Muscle layer of colon (tissue), 2 donors: ENCODE results near the gene COPA.

Source experiments
- H3K27ac ChIP-seq: one replicate; pipeline ENCODE4 v1.7.0; 2013; ENCODE audit warnings: low read depth, mild to moderate bottlenecking, low read length, moderate library complexity
- H3K27me3 ChIP-seq, 2 donors: one replicate each; pipeline ENCODE4 v1.7.0; 2013; ENCODE audit warnings: low read length in 2 of 2, mild to moderate bottlenecking in 2 of 2; ENCODE audit not compliant: insufficient read depth in 2 of 2, control insufficient read depth in 1 of 2
- H3K36me3 ChIP-seq: one replicate; pipeline ENCODE4 v1.7.0; 2013; ENCODE audit warnings: mild to moderate bottlenecking, low read length; ENCODE audit not compliant: insufficient read depth
- H3K4me1 ChIP-seq: one replicate; pipeline ENCODE4 v1.7.0; 2013; ENCODE audit warnings: mild to moderate bottlenecking, low read length; ENCODE audit not compliant: insufficient read depth
- H3K4me3 ChIP-seq, 2 donors: one replicate each; pipeline ENCODE4 v1.7.0; 2013; ENCODE audit warnings: low read length in 2 of 2, low read depth in 1 of 2, mild to moderate bottlenecking in 1 of 2, moderate library complexity in 1 of 2
- H3K9ac ChIP-seq: one replicate; pipeline ENCODE4 v1.7.0; 2013; ENCODE audit warnings: low read length
- H3K9me3 ChIP-seq: one replicate; pipeline ENCODE4 v1.7.0; 2013; ENCODE audit warnings: mild to moderate bottlenecking, low read length
- donor health status: abdominal sarcoma.
- donor health status: Adenocarcinoma of cecum.

Gene COPA

DNA sequence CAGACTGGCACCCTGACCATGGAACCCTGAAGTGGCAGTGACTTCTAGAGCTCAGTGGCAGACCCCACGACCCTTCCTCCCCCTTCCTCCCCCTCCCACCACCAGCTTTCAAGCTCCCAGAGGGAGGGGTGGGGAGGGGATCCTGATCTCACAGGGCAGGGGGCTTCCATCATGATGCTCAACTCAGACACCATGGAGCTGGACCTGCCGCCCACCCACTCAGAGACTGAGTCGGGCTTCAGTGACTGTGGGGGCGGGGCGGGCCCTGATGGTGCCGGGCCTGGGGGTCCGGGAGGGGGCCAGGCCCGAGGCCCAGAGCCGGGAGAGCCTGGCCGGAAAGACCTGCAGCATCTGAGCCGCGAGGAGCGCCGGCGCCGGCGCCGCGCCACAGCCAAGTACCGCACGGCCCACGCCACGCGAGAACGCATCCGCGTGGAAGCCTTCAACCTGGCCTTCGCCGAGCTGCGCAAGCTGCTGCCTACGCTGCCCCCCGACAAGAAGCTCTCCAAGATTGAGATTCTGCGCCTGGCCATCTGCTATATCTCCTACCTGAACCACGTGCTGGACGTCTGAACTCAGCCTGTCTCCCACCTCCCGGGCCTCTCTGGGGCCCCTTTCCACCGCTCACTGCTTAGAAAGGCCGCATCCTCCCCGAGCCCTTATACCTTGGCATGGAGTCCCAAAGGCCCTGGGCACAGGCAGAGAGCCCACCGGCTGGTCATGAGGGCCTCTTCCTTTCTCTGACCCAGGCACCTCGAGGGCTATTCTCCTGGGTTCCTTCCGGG, 27.7 kb upstream of the COPA start:
- H3K4me3 ChIP-seq, result no peak overlapping the region
- H3K9ac ChIP-seq, result no peak overlapping the region
- H3K27ac ChIP-seq, result no peak overlapping the region
- H3K27me3 ChIP-seq, result peaks cover 0 to 16% of the 10 kb centered on the region in 2 donors
- H3K9me3 ChIP-seq, result no peaks in the 10 kb centered on the region
- peaks cover 12% of the 10 kb centered on the region for H3K4me1 ChIP-seq
- H3K36me3 ChIP-seq, result no peaks in the 10 kb centered on the region

DNA sequence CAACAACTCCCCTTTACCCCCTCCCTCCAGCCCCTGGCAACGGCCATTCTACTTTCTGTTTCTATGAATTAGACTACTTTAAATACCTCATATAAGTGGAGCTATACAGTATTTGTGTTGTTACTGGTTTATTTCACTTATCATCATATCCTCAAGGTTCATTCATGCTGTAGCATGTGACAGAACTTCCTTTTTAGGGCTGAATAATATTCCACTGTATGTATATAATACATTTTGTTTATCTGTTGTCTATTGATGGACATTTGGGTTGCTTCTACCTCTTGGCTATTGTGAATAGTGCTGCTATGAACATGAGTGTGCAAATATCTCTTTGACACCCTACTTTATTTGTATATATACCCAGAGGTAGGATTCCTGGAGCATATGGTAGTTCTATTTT, 26.0 kb upstream of the COPA start:
- Histone ChIP-seq H3K9ac (no peak overlapping the region), H3K27ac (no peak overlapping the region), H3K4me3 (no peak overlapping the region), H3K27me3 (peaks cover 0 to 16% of the 10 kb centered on the region in 2 donors), H3K36me3 (no peaks in the 10 kb centered on the region), H3K9me3 (no peaks in the 10 kb centered on the region), H3K4me1 (no peaks in the 10 kb centered on the region)

DNA sequence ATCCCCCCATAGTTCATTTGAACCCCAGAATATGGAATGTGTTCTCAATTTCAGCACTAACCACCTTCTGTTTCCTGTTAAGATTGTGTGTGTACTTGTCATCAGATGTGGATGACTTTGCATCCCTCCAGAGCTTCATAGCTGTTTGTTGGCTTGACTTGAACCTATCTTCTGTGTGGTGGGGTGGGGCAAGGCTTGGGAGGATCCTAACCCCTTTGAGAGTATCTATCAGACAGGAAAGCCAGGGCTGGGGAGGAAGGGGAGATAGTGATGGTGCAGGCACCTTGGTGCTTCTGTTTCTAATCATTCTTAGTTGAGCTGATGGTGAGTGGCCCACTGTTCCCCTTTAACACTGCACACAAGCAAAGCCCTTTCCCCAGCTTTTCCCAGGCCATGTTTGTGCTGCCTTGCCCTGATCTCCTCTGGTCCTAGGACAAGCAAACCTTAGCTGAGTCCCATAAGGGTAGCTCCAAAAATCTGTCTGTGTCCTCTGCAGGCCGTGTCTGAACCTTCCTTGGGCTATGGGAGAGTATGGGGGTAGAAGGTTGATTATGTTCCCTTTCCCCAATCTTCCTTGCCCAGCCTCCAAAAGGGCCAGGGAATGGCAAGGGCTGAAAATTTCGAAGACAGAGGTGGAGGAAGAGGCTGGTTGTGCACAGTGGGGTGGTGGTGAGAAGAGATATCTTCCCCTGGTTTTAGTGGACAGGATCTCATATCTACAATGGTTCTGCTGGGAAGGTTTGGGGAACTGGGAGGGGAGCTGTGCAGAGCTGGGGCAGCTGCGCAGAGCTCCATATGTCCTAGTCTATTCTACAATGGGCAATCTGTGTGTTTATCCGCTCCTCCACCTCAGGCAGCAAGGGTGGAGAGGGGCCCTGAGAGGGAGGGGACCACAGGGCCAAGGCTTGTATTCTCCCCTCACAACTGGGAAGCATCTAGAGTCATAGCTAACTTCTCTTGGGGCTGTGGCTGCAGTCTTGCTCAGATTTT, 25.2 kb upstream of the COPA start:
- H3K4me3 ChIP-seq, result no peak overlapping the region
- no peaks in the 10 kb centered on the region for H3K36me3 ChIP-seq
- H3K27ac ChIP-seq, result no peak overlapping the region
- no peaks in the 10 kb centered on the region for H3K4me1 ChIP-seq
- peaks cover 0 to 16% of the 10 kb centered on the region in 2 donors for H3K27me3 ChIP-seq
- H3K9me3 ChIP-seq, result no peaks in the 10 kb centered on the region
- no peak overlapping the region for H3K9ac ChIP-seq

DNA sequence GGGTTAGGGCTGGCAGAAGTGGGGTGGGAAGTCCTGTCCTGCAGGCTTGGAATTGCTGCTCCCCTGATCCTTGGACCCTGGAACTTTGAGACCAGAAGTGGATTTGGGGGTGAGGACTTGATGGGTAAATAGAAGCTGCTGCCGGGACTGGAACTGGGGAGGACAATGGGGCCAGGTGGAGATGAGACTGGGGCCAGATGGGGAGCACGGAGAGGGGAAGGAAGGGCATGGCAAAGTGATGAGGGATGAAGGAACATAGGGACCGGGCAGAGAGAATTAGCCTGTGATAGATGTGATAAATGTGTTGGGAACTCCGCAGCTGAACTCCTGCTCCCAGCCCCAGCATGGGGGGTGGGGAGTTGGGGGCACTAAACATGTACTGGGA, 24.5 kb upstream of the COPA start:
- Histone ChIP-seq H3K9ac (no peak overlapping the region), H3K36me3 (no peaks in the 10 kb centered on the region), H3K27ac (no peak overlapping the region), H3K9me3 (no peaks in the 10 kb centered on the region), H3K27me3 (peaks cover 0 to 10% of the 10 kb centered on the region in 2 donors), H3K4me1 (no peaks in the 10 kb centered on the region), H3K4me3 (no peak overlapping the region)

DNA sequence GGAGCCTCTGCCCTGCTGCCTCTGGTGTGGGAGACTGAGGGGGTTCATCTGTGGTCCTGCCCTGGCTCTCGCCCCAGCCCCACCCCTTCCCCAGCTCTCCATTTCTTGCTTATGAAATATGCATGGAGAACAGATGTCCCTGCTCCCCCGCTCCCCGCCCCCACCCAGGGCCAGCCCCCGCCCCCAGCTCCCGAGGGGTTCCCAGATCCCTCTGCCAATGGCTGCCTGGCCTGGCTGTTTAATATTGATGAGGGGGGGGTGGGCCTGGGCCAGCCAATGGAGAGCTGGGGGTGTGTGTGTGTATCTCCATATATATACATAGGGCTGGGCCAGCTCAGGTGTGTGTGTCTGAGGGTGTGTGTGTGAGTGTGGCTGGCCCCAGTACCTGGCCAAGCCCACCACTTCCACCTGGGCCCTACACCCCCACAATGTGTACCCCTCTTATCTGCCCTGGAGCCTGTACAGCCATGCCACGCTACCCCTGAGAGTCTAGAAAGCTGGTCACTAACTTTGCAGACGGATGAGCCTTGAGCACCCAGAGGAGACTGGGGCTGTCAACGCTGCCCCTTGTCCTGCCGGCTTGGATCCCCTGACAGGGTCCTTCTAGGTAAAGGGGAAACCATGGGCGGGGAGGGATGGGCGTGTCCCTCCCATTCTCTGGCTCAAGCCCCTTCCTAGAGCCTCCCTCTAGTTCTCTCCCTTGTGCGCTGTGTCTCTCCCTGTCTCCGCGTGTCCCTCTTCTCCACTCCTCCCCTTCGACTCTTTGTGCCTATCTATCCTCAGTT, 23.9 kb upstream of the COPA start, which contains the start of gene NHLH1:
TSS of gene NHLH1 (plus strand) at position 341 of the 785 bp plus-strand sequence. CDS start 3,661 bp downstream, outside the sequence.
- Histone ChIP-seq H3K27ac (no peak within 1 kb of the TSS), H3K27me3 (peaks cover 0 to 10% of the 10 kb centered on the region in 2 donors), H3K9me3 (no peaks in the 10 kb centered on the region), H3K36me3 (no peaks in the 10 kb centered on the region), H3K9ac (no peak within 1 kb of the TSS), H3K4me1 (no peaks in the 10 kb centered on the region), H3K4me3 (no peak within 1 kb of the TSS)

DNA sequence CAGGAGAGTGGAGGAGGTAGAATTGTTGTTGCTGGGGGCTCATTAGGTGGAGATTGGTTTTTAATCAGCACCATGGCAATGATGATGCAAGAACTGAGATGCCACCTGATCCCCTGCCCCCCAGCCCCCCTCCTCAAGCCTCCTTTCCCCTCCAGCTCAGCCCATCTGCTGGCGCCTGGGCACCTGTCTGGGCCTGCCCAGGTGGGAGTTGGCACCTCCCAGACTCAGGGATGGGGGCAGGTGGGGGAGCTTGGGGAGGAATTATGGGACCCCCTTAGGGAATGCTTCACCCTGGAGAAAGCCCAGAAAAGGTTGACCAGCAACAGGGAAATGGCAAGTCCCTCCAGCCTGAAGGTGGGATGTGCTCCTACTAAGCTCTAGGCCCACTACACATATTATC, 22.3 kb upstream of the COPA start:
- Histone ChIP-seq H3K4me1 (no peaks in the 10 kb centered on the region), H3K4me3 (no peak overlapping the region), H3K27me3 (no peaks in the 10 kb centered on the region), H3K9ac (no peak overlapping the region), H3K9me3 (no peaks in the 10 kb centered on the region), H3K36me3 (no peaks in the 10 kb centered on the region), H3K27ac (no peak overlapping the region)

DNA sequence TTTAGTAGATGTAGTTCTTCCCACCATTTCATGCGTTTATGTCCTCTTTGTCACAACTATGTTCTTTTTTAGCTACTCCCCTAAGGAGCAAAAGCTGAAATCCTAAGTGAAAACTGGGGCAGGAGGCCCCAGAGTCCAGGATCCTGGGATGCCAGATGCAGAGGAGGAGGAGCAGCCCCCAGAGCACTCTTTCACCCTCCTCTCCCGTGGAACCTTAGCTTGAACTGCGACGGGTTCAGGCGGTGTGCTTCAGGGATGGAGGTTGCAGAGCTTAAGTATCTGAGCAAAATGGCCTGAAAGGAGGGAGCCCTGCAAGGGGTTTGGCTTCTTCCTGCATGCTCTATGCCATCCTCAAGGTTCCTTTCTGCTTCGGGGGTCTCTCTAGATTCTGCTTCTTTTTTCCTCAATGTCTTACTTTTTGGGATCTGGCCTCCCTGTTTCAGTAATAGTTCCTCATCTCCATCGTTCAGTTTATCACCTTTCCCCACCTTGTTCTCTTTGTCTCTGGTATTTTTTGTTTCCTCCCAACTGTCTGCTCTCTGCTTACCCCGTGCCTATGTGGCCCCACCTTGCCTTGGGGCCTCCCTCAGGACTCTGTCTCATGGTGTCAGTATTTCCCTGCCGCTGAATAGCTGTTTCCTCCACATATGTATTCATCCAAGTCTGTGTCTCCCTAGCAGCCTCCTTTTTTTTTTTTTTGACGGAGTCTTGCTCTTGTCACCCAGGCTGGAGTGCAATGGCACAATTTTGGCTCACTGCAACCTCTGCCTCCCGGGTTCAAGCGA, 21.1 kb upstream of the COPA start:
- no peaks in the 10 kb centered on the region for H3K4me1 ChIP-seq
- H3K4me3 ChIP-seq, result no peak overlapping the region
- no peak overlapping the region for H3K27ac ChIP-seq
- H3K9me3 ChIP-seq, result no peaks in the 10 kb centered on the region
- no peaks in the 10 kb centered on the region for H3K36me3 ChIP-seq
- H3K27me3 ChIP-seq, result no peaks in the 10 kb centered on the region
- no peak overlapping the region for H3K9ac ChIP-seq

DNA sequence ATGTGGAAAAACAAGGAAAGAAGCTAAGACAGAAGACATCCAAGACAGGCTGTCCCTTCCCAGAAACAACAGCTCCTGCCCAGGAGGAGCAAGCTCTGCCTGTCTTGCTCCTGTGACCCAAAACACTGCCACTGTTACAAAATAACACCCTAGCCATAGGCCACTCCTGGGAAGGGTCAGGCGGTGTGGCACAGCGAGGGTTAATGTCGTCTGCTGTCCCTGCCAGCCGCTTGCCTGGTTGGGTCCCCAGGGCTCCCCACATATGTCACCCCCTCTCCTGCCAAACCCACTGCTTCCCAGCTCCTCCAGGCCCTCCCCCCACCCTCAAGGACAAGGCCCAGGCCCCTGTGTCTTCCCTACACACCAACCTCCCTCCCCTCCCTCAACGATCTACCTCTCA, 20.0 kb upstream of the COPA start:
- no peak overlapping the region for H3K4me3 ChIP-seq
- H3K36me3 ChIP-seq, result peaks cover 6% of the 10 kb centered on the region
- no peak overlapping the region for H3K9ac ChIP-seq
- no peak overlapping the region for H3K27ac ChIP-seq
- no peaks in the 10 kb centered on the region for H3K4me1 ChIP-seq
- no peaks in the 10 kb centered on the region for H3K9me3 ChIP-seq
- no peaks in the 10 kb centered on the region for H3K27me3 ChIP-seq

DNA sequence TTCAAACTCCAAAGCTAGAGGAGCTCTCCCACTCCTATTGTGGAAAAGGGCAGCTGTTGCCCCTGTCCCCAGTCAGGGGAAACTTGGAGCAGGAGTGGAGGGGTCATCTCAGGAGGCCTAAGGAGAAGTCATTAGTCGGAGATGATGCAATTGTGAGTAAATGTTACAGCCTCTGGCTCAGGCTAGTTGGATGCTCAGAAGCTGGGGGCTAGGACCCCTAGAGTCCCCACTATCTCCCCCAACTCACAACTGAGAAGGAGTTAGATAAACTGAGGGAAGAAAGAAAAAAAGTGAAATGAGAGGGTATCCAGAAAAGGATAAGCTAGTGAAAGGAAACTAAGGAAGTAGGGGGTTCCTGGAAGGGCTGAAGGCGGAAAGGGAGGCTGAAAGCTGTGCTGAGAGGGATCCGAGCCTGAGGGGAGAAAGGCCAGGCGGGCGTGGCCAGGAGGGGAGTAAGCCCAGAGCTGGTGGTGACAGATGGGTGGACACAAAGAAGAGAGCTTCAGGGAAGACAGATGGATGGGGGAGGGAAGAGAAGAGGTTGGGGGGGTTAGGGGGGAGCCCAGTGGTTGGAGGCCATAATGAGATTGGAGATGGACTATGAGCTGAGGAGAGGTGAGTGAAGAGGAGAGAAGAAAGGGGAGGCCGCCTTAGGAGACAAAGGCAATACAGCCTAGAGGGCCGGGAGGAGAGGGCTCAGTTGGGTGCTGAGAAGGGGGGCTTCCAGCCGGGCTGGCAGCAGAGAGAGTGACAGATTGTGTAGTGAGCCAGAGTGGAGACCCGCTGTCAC, 19.3 kb upstream of the COPA start:
- no peak overlapping the region for H3K4me3 ChIP-seq
- no peaks in the 10 kb centered on the region for H3K27me3 ChIP-seq
- H3K9ac ChIP-seq, result no peak overlapping the region
- H3K9me3 ChIP-seq, result no peaks in the 10 kb centered on the region
- H3K36me3 ChIP-seq, result peaks cover 12% of the 10 kb centered on the region
- H3K4me1 ChIP-seq, result no peaks in the 10 kb centered on the region
- H3K27ac ChIP-seq, result no peak overlapping the region

DNA sequence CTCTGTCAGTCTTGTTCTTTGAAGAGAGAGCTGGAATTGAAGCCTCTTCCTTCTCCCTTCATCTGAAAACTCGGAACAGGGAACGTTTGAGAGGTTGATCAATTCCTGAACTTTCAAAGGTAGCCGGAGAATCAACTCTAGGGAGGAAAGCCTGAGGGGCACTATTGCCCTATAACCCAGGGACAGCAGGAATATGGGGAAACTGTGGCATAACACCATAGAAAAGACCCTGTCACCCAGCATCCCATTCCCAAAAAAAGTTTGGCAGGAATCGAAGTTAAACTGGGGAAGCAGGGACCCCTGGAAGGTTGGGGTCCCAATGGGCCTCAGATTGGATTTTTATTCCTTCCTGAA, 18.7 kb upstream of the COPA start:
- no peak overlapping the region for H3K27ac ChIP-seq

More for the DNA sequence above, 18.7 kb upstream of the COPA start:
- H3K4me3 ChIP-seq, result no peak overlapping the region
- no peaks in the 10 kb centered on the region for H3K9me3 ChIP-seq
- no peaks in the 10 kb centered on the region for H3K4me1 ChIP-seq
- no peaks in the 10 kb centered on the region for H3K27me3 ChIP-seq
- no peak overlapping the region for H3K9ac ChIP-seq
- H3K36me3 ChIP-seq, result peaks cover 17% of the 10 kb centered on the region
